Esophagus (tissue), 2 donors: ENCODE results near the gene RANBP3. TPM values are rescaled to one million over a fixed set of nuclear protein-coding genes. Genes with fewer than 3 reads are reported as not detected.
"Not testable (repeated sequence)": the region's sequence is repeated elsewhere in the genome, so short reads cannot be mapped to it uniquely, and the experiment has no call there.

ENCODE experiments used
- H3K27ac ChIP-seq, 2 donors: one replicate each; pipeline ENCODE4 v1.5.1; 2013; ENCODE audit warnings: low read depth in 2 of 2, mild to moderate bottlenecking in 2 of 2, inconsistent platforms in 1 of 2, low read length in 1 of 2, moderate library complexity in 1 of 2
- H3K27me3 ChIP-seq, 2 donors: one replicate each; pipeline ENCODE4 v1.6.1; 2013; ENCODE audit warnings: low read length in 2 of 2, control low read depth in 1 of 2, mild to moderate bottlenecking in 1 of 2; ENCODE audit not compliant: insufficient read depth in 2 of 2, control insufficient read depth in 1 of 2
- H3K36me3 ChIP-seq, 2 donors: one replicate each; pipeline ENCODE4 v1.6.1; 2013; ENCODE audit warnings: low read length in 1 of 2; ENCODE audit not compliant: control insufficient read depth in 2 of 2, insufficient read depth in 2 of 2
- H3K4me1 ChIP-seq, 2 donors: one replicate each; pipeline ENCODE4 v1.6.1; 2013; ENCODE audit warnings: low read length in 1 of 2; ENCODE audit not compliant: control insufficient read depth in 2 of 2, insufficient read depth in 2 of 2
- H3K4me3 ChIP-seq, 2 donors: one replicate each; pipeline ENCODE4 v1.5.1; 2013; ENCODE audit warnings: low read length in 2 of 2, mild to moderate bottlenecking in 2 of 2, low read depth in 1 of 2, moderate library complexity in 1 of 2
- H3K9me3 ChIP-seq, 2 donors: one replicate each; pipeline ENCODE4 v1.6.1; 2013; ENCODE audit warnings: mild to moderate bottlenecking in 2 of 2, low read depth in 1 of 2, low read length in 1 of 2, moderate library complexity in 1 of 2; ENCODE audit not compliant: control insufficient read depth in 2 of 2, insufficient read depth in 1 of 2
- WGBS, 2 donors: extraction: QIAGEN DNeasy Blood & Tissue Kit; methylation state at CpG; one replicate each; pipeline ENCODE4 v1.1.7; 2013; 5-methylcytosine and 5-hydroxymethylcytosine counted together
- polyA plus RNA-seq, 2 donors: library from polyadenylated mRNA; stranded (reverse); fragments of 200-250 nt; gene quantifications; one replicate each; pipeline ENCODE4 v1.2.3, GENCODE V29; 2013
- donor health status: healthy with polysubstance abuse.
- donor health status: Bipolar disorder and iron deficiency.

RANBP3 gene
- polyA plus RNA-seq, 2 donors = 25.0 to 34.4 TPM

GRCh38 chr19:6007866-6008265, 29.9 kb upstream of the RANBP3 start:
- H3K4me1 ChIP-seq = no peaks in the 10 kb centered on the region
- H3K9me3 ChIP-seq = no peaks in the 10 kb centered on the region
- no peak overlapping the region for H3K27ac ChIP-seq
- H3K36me3 ChIP-seq = peaks cover 0 to 24% of the 10 kb centered on the region in 2 donors
- WGBS, 2 donors = 91 to 92% methylated on average over 26 of the region's 26 CpGs
- no peaks in the 10 kb centered on the region for H3K27me3 ChIP-seq
- no peak overlapping the region for H3K4me3 ChIP-seq

- Histone ChIP-seq H3K36me3 (peaks cover 0 to 32% of the 10 kb centered on the region in 2 donors), H3K4me3 (no peak overlapping the region), H3K27me3 (no peaks in the 10 kb centered on the region), H3K27ac (no peak overlapping the region), H3K9me3 (no peaks in the 10 kb centered on the region), H3K4me1 (no peaks in the 10 kb centered on the region)
- 93 to 94% methylated on average over 20 of the region's 20 CpGs for WGBS, 2 donors
Observed at GRCh38 chr19:6006896-6007295, 29.0 kb upstream of the RANBP3 start.

GRCh38 chr19:6006070-6006446, 28.1 kb upstream of the RANBP3 start:
- not testable (repeated sequence) for H3K4me1 ChIP-seq, H3K27me3 ChIP-seq, H3K27ac ChIP-seq, H3K4me3 ChIP-seq, H3K9me3 ChIP-seq
- H3K36me3 ChIP-seq = peaks cover 0 to 31% of the 10 kb centered on the region in 2 donors
- WGBS, 2 donors = 92 to 95% methylated on average over 7 of the region's 7 CpGs

GRCh38 chr19:6005321-6006069, 27.6 kb upstream of the RANBP3 start:
- Histone ChIP-seq H3K4me3 (no peak overlapping the region), H3K9me3 (no peaks in the 10 kb centered on the region), H3K27me3 (no peaks in the 10 kb centered on the region), H3K4me1 (no peaks in the 10 kb centered on the region), H3K36me3 (peaks cover 0 to 31% of the 10 kb centered on the region in 2 donors), H3K27ac (no peak overlapping the region)
- WGBS, 2 donors = 82 to 85% methylated on average over 18 of the region's 18 CpGs

GRCh38 chr19:6003976-6004375, 26.0 kb upstream of the RANBP3 start:
- Histone ChIP-seq H3K9me3 (no peaks in the 10 kb centered on the region), H3K4me1 (no peaks in the 10 kb centered on the region), H3K36me3 (peaks cover 0 to 27% of the 10 kb centered on the region in 2 donors), H3K4me3 (no peak overlapping the region), H3K27ac (no peak overlapping the region), H3K27me3 (no peaks in the 10 kb centered on the region)
- 83 to 85% methylated on average over 10 of the region's 10 CpGs for whole genome bisulfite sequencing, 2 donors

GRCh38 chr19:6002591-6002990, 24.7 kb upstream of the RANBP3 start:
- 94% methylated on average over 26 of the region's 26 CpGs for WGBS, 2 donors
- no peaks in the 10 kb centered on the region for H3K9me3 ChIP-seq
- no peak overlapping the region for H3K4me3 ChIP-seq
- H3K27me3 ChIP-seq = no peaks in the 10 kb centered on the region
- H3K36me3 ChIP-seq = peaks cover 0 to 23% of the 10 kb centered on the region in 2 donors
- no peak overlapping the region for H3K27ac ChIP-seq
- H3K4me1 ChIP-seq = no peaks in the 10 kb centered on the region

- Histone ChIP-seq H3K9me3 (no peaks in the 10 kb centered on the region), H3K36me3 (peaks cover 0 to 19% of the 10 kb centered on the region in 2 donors), H3K4me1 (peaks cover 0 to 2% of the 10 kb centered on the region in 2 donors), H3K4me3 (no peak overlapping the region), H3K27ac (no peak overlapping the region), H3K27me3 (no peaks in the 10 kb centered on the region)
- 86 to 92% methylated on average over 7 of the region's 7 CpGs for WGBS, 2 donors
Observed at GRCh38 chr19:6000228-6000847, 22.4 kb upstream of the RANBP3 start.

GRCh38 chr19:5999693-6000092, 21.8 kb upstream of the RANBP3 start:
- H3K27ac ChIP-seq = no peak overlapping the region
- no peaks in the 10 kb centered on the region for H3K27me3 ChIP-seq
- peaks cover 0 to 3% of the 10 kb centered on the region in 2 donors for H3K4me1 ChIP-seq
- no peak overlapping the region for H3K4me3 ChIP-seq
- 91 to 95% methylated on average over 6 of the region's 6 CpGs for WGBS, 2 donors
- H3K36me3 ChIP-seq = peaks cover 0 to 21% of the 10 kb centered on the region in 2 donors
- no peaks in the 10 kb centered on the region for H3K9me3 ChIP-seq

- 81 to 86% methylated on average over 17 of the region's 17 CpGs for WGBS, 2 donors
- H3K36me3 ChIP-seq = peaks cover 0 to 9% of the 10 kb centered on the region in 2 donors
Observed at GRCh38 chr19:5997371-5997770, 19.4 kb upstream of the RANBP3 start.

More at GRCh38 chr19:5997371-5997770, 19.4 kb upstream of the RANBP3 start:
- Histone ChIP-seq H3K27ac (no peak overlapping the region), H3K27me3 (no peaks in the 10 kb centered on the region), H3K4me1 (peaks cover 0 to 3% of the 10 kb centered on the region in 2 donors), H3K9me3 (no peaks in the 10 kb centered on the region), H3K4me3 (no peak overlapping the region)
